ENCODE data around the gene DLEC1.

The DLEC1 gene

DNA sequence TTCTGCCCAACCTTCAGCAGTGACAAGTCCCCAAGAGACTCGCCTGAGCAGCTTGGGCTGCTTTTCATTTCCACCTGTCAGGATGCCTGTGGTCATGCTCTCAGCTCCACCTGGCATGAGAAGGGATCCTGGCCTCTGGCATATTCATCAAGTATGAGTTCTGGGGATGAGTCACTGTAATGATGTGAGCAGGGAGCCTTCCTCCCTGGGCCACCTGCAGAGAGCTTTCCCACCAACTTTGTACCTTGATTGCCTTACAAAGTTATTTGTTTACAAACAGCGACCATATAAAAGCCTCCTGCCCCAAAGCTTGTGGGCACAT, 102.9 kb downstream of the DLEC1 start:
- Histone ChIP-seq H3K27me3 (ENCODE audit: control insufficient read depth in 1 of 2, insufficient read depth in 2 of 2, low read length in 2 of 2) (no peaks in the 10 kb centered on the region), H3K4me1 (ENCODE audit: insufficient read depth, low read length) (peaks cover 20% of the 10 kb centered on the region), H3K9ac (ENCODE audit: low read length) (no peak overlapping the region), H3K36me3 (ENCODE audit: insufficient read depth, low read length) (peaks cover 21% of the 10 kb centered on the region), H3K9me3 (ENCODE audit: low read length) (no peaks in the 10 kb centered on the region), H3K4me3 (ENCODE audit: low read depth in 1 of 2, low read length in 2 of 2) (no peak overlapping the region), H3K27ac (ENCODE audit: low read depth, low read length) (no peak overlapping the region)

GRCh38 chr3:38142959-38143358, 104.0 kb downstream of the DLEC1 start:
- peaks cover 14% of the 10 kb centered on the region for H3K4me1 ChIP-seq (ENCODE audit: insufficient read depth, low read length)
- H3K4me3 ChIP-seq (ENCODE audit: low read depth in 1 of 2, low read length in 2 of 2) = no peak overlapping the region
- no peak overlapping the region for H3K9ac ChIP-seq (ENCODE audit: low read length)
- H3K27me3 ChIP-seq (ENCODE audit: control insufficient read depth in 1 of 2, insufficient read depth in 2 of 2, low read length in 2 of 2) = no peaks in the 10 kb centered on the region
- peaks cover 21% of the 10 kb centered on the region for H3K36me3 ChIP-seq (ENCODE audit: insufficient read depth, low read length)
- H3K9me3 ChIP-seq (ENCODE audit: low read length) = no peaks in the 10 kb centered on the region
- H3K27ac ChIP-seq (ENCODE audit: low read depth, low read length) = no peak overlapping the region

GRCh38 chr3:38143511-38143910, 104.5 kb downstream of the DLEC1 start:
- no peak overlapping the region for H3K9ac ChIP-seq (ENCODE audit: low read length)
- H3K4me1 ChIP-seq (ENCODE audit: insufficient read depth, low read length) = peaks cover 11% of the 10 kb centered on the region

GRCh38 chr3:38146504-38146903, 107.5 kb downstream of the DLEC1 start:
- no peak overlapping the region for H3K4me3 ChIP-seq (ENCODE audit: low read depth in 1 of 2, low read length in 2 of 2)
- H3K4me1 ChIP-seq (ENCODE audit: insufficient read depth, low read length) = no peaks in the 10 kb centered on the region
- no peak overlapping the region for H3K27ac ChIP-seq (ENCODE audit: low read depth, low read length)
- no peaks in the 10 kb centered on the region for H3K27me3 ChIP-seq (ENCODE audit: control insufficient read depth in 1 of 2, insufficient read depth in 2 of 2, low read length in 2 of 2)
- no peaks in the 10 kb centered on the region for H3K9me3 ChIP-seq (ENCODE audit: low read length)
- peaks cover 11% of the 10 kb centered on the region for H3K36me3 ChIP-seq (ENCODE audit: insufficient read depth, low read length)
- H3K9ac ChIP-seq (ENCODE audit: low read length) = no peak overlapping the region

More at GRCh38 chr3:38143511-38143910, 104.5 kb downstream of the DLEC1 start:
- peaks cover 21% of the 10 kb centered on the region for H3K36me3 ChIP-seq (ENCODE audit: insufficient read depth, low read length)
- no peaks in the 10 kb centered on the region for H3K27me3 ChIP-seq (ENCODE audit: control insufficient read depth in 1 of 2, insufficient read depth in 2 of 2, low read length in 2 of 2)
- no peak overlapping the region for H3K27ac ChIP-seq (ENCODE audit: low read depth, low read length)
- H3K9me3 ChIP-seq (ENCODE audit: low read length) = no peaks in the 10 kb centered on the region
- no peak overlapping the region for H3K4me3 ChIP-seq (ENCODE audit: low read depth in 1 of 2, low read length in 2 of 2)

DNA sequence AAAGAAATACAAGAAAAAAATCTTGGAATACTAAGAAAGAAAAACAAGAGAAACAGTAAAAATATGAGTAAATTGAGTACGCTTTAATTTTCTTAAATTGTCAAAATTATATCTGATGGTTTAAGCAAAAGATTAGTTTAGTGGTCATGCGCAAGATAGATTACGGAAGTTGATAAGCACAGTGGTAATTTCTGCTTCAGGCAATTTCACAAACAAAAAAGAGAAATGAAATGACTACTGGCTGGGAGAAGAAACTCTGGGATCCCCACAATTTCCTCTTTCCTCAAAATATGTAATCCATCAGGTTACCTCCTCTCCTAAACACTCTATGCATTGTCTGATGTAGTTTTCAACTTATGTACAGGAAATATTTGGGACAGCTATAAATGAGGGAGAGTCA, 108.4 kb downstream of the DLEC1 start:
- peaks cover 2% of the 10 kb centered on the region for H3K36me3 ChIP-seq (ENCODE audit: insufficient read depth, low read length)
- no peaks in the 10 kb centered on the region for H3K4me1 ChIP-seq (ENCODE audit: insufficient read depth, low read length)
- no peaks in the 10 kb centered on the region for H3K9me3 ChIP-seq (ENCODE audit: low read length)
- no peak overlapping the region for H3K27ac ChIP-seq (ENCODE audit: low read depth, low read length)
- no peak overlapping the region for H3K4me3 ChIP-seq (ENCODE audit: low read depth in 1 of 2, low read length in 2 of 2)
- no peaks in the 10 kb centered on the region for H3K27me3 ChIP-seq (ENCODE audit: control insufficient read depth in 1 of 2, insufficient read depth in 2 of 2, low read length in 2 of 2)
- H3K9ac ChIP-seq (ENCODE audit: low read length) = no peak overlapping the region

DNA sequence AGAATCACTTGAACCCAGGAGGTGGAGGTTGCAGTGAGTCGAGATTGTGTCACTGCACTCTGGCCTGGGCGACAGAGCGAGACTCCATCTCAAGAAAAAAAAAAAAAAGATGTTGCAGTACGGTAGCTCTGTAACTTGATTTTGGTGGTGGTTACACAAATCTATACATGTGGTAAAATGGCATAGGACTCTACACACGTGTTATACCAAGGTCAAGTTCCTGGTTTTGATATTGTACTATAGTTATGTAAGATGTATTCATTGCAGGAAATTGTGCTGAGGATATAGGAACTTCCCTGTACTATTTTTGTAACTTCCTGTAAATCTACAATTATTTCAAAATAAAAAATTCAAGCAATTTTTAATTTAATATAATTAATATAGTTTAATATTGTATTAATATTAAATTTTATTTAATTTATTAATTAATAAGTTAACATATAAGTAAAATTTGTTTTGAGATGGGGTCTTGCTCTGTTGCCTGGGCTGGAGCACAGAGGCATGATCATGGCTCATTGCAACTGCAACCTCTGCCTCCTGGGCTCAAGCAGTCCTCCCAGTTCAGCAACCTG, 109.4 kb downstream of the DLEC1 start:
- no peaks in the 10 kb centered on the region for H3K27me3 ChIP-seq (ENCODE audit: control insufficient read depth in 1 of 2, insufficient read depth in 2 of 2, low read length in 2 of 2)
- H3K9me3 ChIP-seq (ENCODE audit: low read length) = no peaks in the 10 kb centered on the region
- H3K4me1 ChIP-seq (ENCODE audit: insufficient read depth, low read length) = no peaks in the 10 kb centered on the region
- no peak overlapping the region for H3K27ac ChIP-seq (ENCODE audit: low read depth, low read length)
- H3K4me3 ChIP-seq (ENCODE audit: low read depth in 1 of 2, low read length in 2 of 2) = no peak overlapping the region
- H3K36me3 ChIP-seq (ENCODE audit: insufficient read depth, low read length) = no peaks in the 10 kb centered on the region
- no peak overlapping the region for H3K9ac ChIP-seq (ENCODE audit: low read length)

GRCh38 chr3:38149708-38150107, 110.7 kb downstream of the DLEC1 start:
- Histone ChIP-seq H3K9ac (ENCODE audit: low read length) (no peak overlapping the region), H3K36me3 (ENCODE audit: insufficient read depth, low read length) (no peaks in the 10 kb centered on the region), H3K9me3 (ENCODE audit: low read length) (no peaks in the 10 kb centered on the region), H3K4me3 (ENCODE audit: low read depth in 1 of 2, low read length in 2 of 2) (no peak overlapping the region), H3K4me1 (ENCODE audit: insufficient read depth, low read length) (no peaks in the 10 kb centered on the region), H3K27me3 (ENCODE audit: control insufficient read depth in 1 of 2, insufficient read depth in 2 of 2, low read length in 2 of 2) (no peaks in the 10 kb centered on the region), H3K27ac (ENCODE audit: low read depth, low read length) (no peak overlapping the region)

GRCh38 chr3:38150780-38151528, 111.9 kb downstream of the DLEC1 start:
- no peaks in the 10 kb centered on the region for H3K4me1 ChIP-seq (ENCODE audit: insufficient read depth, low read length)
- no peak overlapping the region for H3K4me3 ChIP-seq (ENCODE audit: low read depth in 1 of 2, low read length in 2 of 2)
- no peaks in the 10 kb centered on the region for H3K36me3 ChIP-seq (ENCODE audit: insufficient read depth, low read length)
- H3K27ac ChIP-seq (ENCODE audit: low read depth, low read length) = no peak overlapping the region
- no peaks in the 10 kb centered on the region for H3K9me3 ChIP-seq (ENCODE audit: low read length)
- H3K27me3 ChIP-seq (ENCODE audit: control insufficient read depth in 1 of 2, insufficient read depth in 2 of 2, low read length in 2 of 2) = no peaks in the 10 kb centered on the region
- no peak overlapping the region for H3K9ac ChIP-seq (ENCODE audit: low read length)

DNA sequence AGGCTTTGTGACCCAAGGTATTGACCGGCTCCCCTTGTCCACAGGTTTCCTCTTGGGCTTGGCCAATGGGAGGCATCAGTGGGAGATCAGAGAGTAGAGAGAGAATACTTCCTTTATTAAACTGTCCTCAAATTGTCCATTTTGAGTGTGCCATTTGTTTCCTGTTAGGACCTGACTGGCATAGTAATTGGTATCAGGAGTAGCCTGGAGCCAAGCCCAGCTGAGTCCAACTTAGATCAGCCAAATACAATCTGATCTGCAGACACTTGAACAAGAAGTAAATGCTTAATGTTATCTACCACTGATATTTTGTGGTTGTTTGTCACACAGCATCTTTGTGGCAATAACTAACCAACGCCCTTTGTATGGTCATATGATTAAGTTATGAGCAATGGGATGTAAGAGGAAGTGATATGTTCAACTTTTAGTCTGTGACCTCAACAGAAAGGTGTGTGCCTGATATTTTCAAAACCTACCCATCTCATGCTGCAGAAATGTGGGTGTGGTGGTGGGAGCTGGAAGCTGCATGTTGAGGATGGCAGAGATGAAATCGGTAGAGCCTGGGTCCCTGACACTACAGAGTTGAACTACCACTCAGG, 112.8 kb downstream of the DLEC1 start:
- no peak overlapping the region for H3K4me3 ChIP-seq (ENCODE audit: low read depth in 1 of 2, low read length in 2 of 2)
- no peaks in the 10 kb centered on the region for H3K36me3 ChIP-seq (ENCODE audit: insufficient read depth, low read length)
- H3K4me1 ChIP-seq (ENCODE audit: insufficient read depth, low read length) = no peaks in the 10 kb centered on the region
- no peak overlapping the region for H3K9ac ChIP-seq (ENCODE audit: low read length)
- H3K27ac ChIP-seq (ENCODE audit: low read depth, low read length) = no peak overlapping the region
- no peaks in the 10 kb centered on the region for H3K27me3 ChIP-seq (ENCODE audit: control insufficient read depth in 1 of 2, insufficient read depth in 2 of 2, low read length in 2 of 2)
- no peaks in the 10 kb centered on the region for H3K9me3 ChIP-seq (ENCODE audit: low read length)

- no peak overlapping the region for H3K4me3 ChIP-seq (ENCODE audit: low read depth in 1 of 2, low read length in 2 of 2)
- no peak overlapping the region for H3K27ac ChIP-seq (ENCODE audit: low read depth, low read length)
- H3K27me3 ChIP-seq (ENCODE audit: control insufficient read depth in 1 of 2, insufficient read depth in 2 of 2, low read length in 2 of 2) = no peaks in the 10 kb centered on the region
- H3K9me3 ChIP-seq (ENCODE audit: low read length) = no peaks in the 10 kb centered on the region
- H3K36me3 ChIP-seq (ENCODE audit: insufficient read depth, low read length) = no peaks in the 10 kb centered on the region
- H3K9ac ChIP-seq (ENCODE audit: low read length) = no peak overlapping the region
- no peaks in the 10 kb centered on the region for H3K4me1 ChIP-seq (ENCODE audit: insufficient read depth, low read length)
Observed at GRCh38 chr3:38152609-38153008, 113.6 kb downstream of the DLEC1 start.

GRCh38 chr3:38153221-38153620, 114.2 kb downstream of the DLEC1 start:
- Histone ChIP-seq H3K9me3 (ENCODE audit: low read length) (no peaks in the 10 kb centered on the region), H3K4me1 (ENCODE audit: insufficient read depth, low read length) (no peaks in the 10 kb centered on the region), H3K36me3 (ENCODE audit: insufficient read depth, low read length) (no peaks in the 10 kb centered on the region), H3K27ac (ENCODE audit: low read depth, low read length) (no peak overlapping the region), H3K9ac (ENCODE audit: low read length) (no peak overlapping the region), H3K27me3 (ENCODE audit: control insufficient read depth in 1 of 2, insufficient read depth in 2 of 2, low read length in 2 of 2) (no peaks in the 10 kb centered on the region), H3K4me3 (ENCODE audit: low read depth in 1 of 2, low read length in 2 of 2) (no peak overlapping the region)

- Histone ChIP-seq H3K9ac (ENCODE audit: low read length) (no peak overlapping the region), H3K4me3 (ENCODE audit: low read depth in 1 of 2, low read length in 2 of 2) (no peak overlapping the region), H3K4me1 (ENCODE audit: insufficient read depth, low read length) (no peaks in the 10 kb centered on the region), H3K27ac (ENCODE audit: low read depth, low read length) (no peak overlapping the region), H3K9me3 (ENCODE audit: low read length) (no peaks in the 10 kb centered on the region), H3K27me3 (ENCODE audit: control insufficient read depth in 1 of 2, insufficient read depth in 2 of 2, low read length in 2 of 2) (no peaks in the 10 kb centered on the region), H3K36me3 (ENCODE audit: insufficient read depth, low read length) (no peaks in the 10 kb centered on the region)
Observed at GRCh38 chr3:38154033-38154494, 115.1 kb downstream of the DLEC1 start.
